Dendritic cell treated with granulocyte-macrophage colony-stimulating factor and Interleukin-4, amounts not matched to agents 40 ng/mL and 50 ng/mL, for 4 days (primary cell): ENCODE results near the gene PPP2R2D.
A peak's percentile ranks its signal among the peaks of the same experiment; 100 is the strongest.
"Not testable (repeated sequence)": the region's sequence is repeated elsewhere in the genome, so short reads cannot be mapped to it uniquely, and the experiment has no call there.

Experiments used
- H3K27ac Mint-ChIP-seq: one replicate; pipeline ENCODE4 v1.8.0; 2022; ENCODE audit warnings: mild to moderate bottlenecking, mixed read lengths
- H3K27me3 Mint-ChIP-seq: one replicate; pipeline ENCODE4 v1.8.0; 2022; ENCODE audit warnings: mild to moderate bottlenecking, mixed read lengths
- H3K36me3 Mint-ChIP-seq: one replicate; pipeline ENCODE4 v1.8.0; 2022; ENCODE audit warnings: low read depth, mixed read lengths
- H3K4me1 Mint-ChIP-seq: one replicate; pipeline ENCODE4 v1.8.0; 2022; ENCODE audit warnings: low read depth, mixed read lengths
- H3K4me3 Mint-ChIP-seq: one replicate; pipeline ENCODE4 v1.8.0; 2022; ENCODE audit warnings: mild to moderate bottlenecking, moderate library complexity, mixed read lengths
- H3K9me3 Mint-ChIP-seq: one replicate; pipeline ENCODE4 v1.8.0; 2022; ENCODE audit warnings: mixed read lengths
- intact Hi-C: fragments of 100-400 bp; cut with micrococcal nuclease; formaldehyde crosslinking; loops from one replicate; pipeline ENCODE4 v1.15.0; 2022

Gene PPP2R2D

GRCh38 chr10:131915990-131916766, 15.4 kb downstream of the PPP2R2D start:
- intact Hi-C loops: no loop called here

GRCh38 chr10:131916767-131917160, 16.0 kb downstream of the PPP2R2D start:
- intact Hi-C loops, H3K27me3 Mint-ChIP-seq, H3K4me3 Mint-ChIP-seq, H3K27ac Mint-ChIP-seq: not testable (repeated sequence)
- Mint-ChIP-seq H3K4me1 (peaks cover 54% of the 10 kb centered on the region), H3K9me3 (peaks cover 33% of the 10 kb centered on the region), H3K36me3 (peaks cover 56% of the 10 kb centered on the region)

More at GRCh38 chr10:131915990-131916766, 15.4 kb downstream of the PPP2R2D start:
- H3K4me3 Mint-ChIP-seq: no peak overlapping the region
- peaks cover 50% of the 10 kb centered on the region for H3K4me1 Mint-ChIP-seq
- peaks cover 33% of the 10 kb centered on the region for H3K9me3 Mint-ChIP-seq
- H3K27me3 Mint-ChIP-seq: no peaks in the 10 kb centered on the region
- H3K36me3 Mint-ChIP-seq: peaks cover 62% of the 10 kb centered on the region
- H3K27ac Mint-ChIP-seq: no peak overlapping the region

- intact Hi-C loops, H3K4me3 Mint-ChIP-seq, H3K27me3 Mint-ChIP-seq, H3K27ac Mint-ChIP-seq: not testable (repeated sequence)
- Mint-ChIP-seq H3K9me3 (peaks cover 33% of the 10 kb centered on the region), H3K36me3 (peaks cover 49% of the 10 kb centered on the region), H3K4me1 (peaks cover 54% of the 10 kb centered on the region)
Observed at GRCh38 chr10:131917496-131917895, 16.7 kb downstream of the PPP2R2D start.

GRCh38 chr10:131919461-131919860, 18.7 kb downstream of the PPP2R2D start:
- Mint-ChIP-seq H3K9me3 (peaks cover 33% of the 10 kb centered on the region), H3K4me1 (peaks cover 59% of the 10 kb centered on the region), H3K36me3 (peaks cover 35% of the 10 kb centered on the region)
- intact Hi-C loops, H3K27me3 Mint-ChIP-seq, H3K27ac Mint-ChIP-seq, H3K4me3 Mint-ChIP-seq: not testable (repeated sequence)

- no peak overlapping the region for H3K4me3 Mint-ChIP-seq
- H3K36me3 Mint-ChIP-seq: peaks cover 32% of the 10 kb centered on the region
- intact Hi-C loops: no loop called here
- no peak overlapping the region for H3K27ac Mint-ChIP-seq
- peaks cover 63% of the 10 kb centered on the region for H3K4me1 Mint-ChIP-seq
- H3K9me3 Mint-ChIP-seq: peaks cover 33% of the 10 kb centered on the region
- H3K27me3 Mint-ChIP-seq: no peaks in the 10 kb centered on the region
Observed at GRCh38 chr10:131920151-131920550, 19.3 kb downstream of the PPP2R2D start.

- Mint-ChIP-seq H3K4me1 (peaks cover 60% of the 10 kb centered on the region), H3K27me3 (no peaks in the 10 kb centered on the region), H3K4me3 (no peak overlapping the region), H3K9me3 (peaks cover 33% of the 10 kb centered on the region), H3K36me3 (peaks cover 32% of the 10 kb centered on the region), H3K27ac (no peak overlapping the region)
- intact Hi-C loops: no loop called here
Observed at GRCh38 chr10:131920693-131921092, 19.9 kb downstream of the PPP2R2D start.

- Mint-ChIP-seq H3K36me3 (peaks cover 33% of the 10 kb centered on the region), H3K27ac (no peak overlapping the region), H3K4me3 (no peak overlapping the region), H3K9me3 (peaks cover 33% of the 10 kb centered on the region), H3K4me1 (peaks cover 61% of the 10 kb centered on the region), H3K27me3 (no peaks in the 10 kb centered on the region)
- intact Hi-C loops: no loop called here
Observed at GRCh38 chr10:131921184-131921583, 20.4 kb downstream of the PPP2R2D start.

GRCh38 chr10:131923038-131923756, 22.4 kb downstream of the PPP2R2D start:
- Mint-ChIP-seq H3K4me3 (no peak overlapping the region), H3K4me1 (peaks cover 64% of the 10 kb centered on the region), H3K9me3 (peaks cover 12% of the 10 kb centered on the region), H3K27ac (no peak overlapping the region), H3K27me3 (no peaks in the 10 kb centered on the region), H3K36me3 (peaks cover 39% of the 10 kb centered on the region)
- intact Hi-C loops: no loop called here

GRCh38 chr10:131925011-131925649, 24.3 kb downstream of the PPP2R2D start:
- Mint-ChIP-seq H3K36me3 (peaks cover 34% of the 10 kb centered on the region), H3K9me3 (no peaks in the 10 kb centered on the region), H3K27me3 (no peaks in the 10 kb centered on the region), H3K27ac (no peak overlapping the region), H3K4me1 (peaks cover 64% of the 10 kb centered on the region), H3K4me3 (no peak overlapping the region)
- intact Hi-C loops: no loop called here

GRCh38 chr10:131925716-131926115, 24.9 kb downstream of the PPP2R2D start:
- Mint-ChIP-seq H3K9me3 (no peaks in the 10 kb centered on the region), H3K4me1 (peaks cover 65% of the 10 kb centered on the region), H3K27ac (no peak overlapping the region), H3K27me3 (no peaks in the 10 kb centered on the region), H3K36me3 (peaks cover 36% of the 10 kb centered on the region), H3K4me3 (no peak overlapping the region)
- intact Hi-C loops: no loop called here

- Mint-ChIP-seq H3K4me3 (no peak overlapping the region), H3K27me3 (no peaks in the 10 kb centered on the region), H3K27ac (no peak overlapping the region), H3K4me1 (peaks cover 66% of the 10 kb centered on the region), H3K36me3 (peaks cover 40% of the 10 kb centered on the region), H3K9me3 (no peaks in the 10 kb centered on the region)
- intact Hi-C loops: no loop called here
Observed at GRCh38 chr10:131926253-131926652, 25.4 kb downstream of the PPP2R2D start.

- peak overlapping the region; percentile 4 for H3K27ac Mint-ChIP-seq
Observed at GRCh38 chr10:131926743-131927595, 26.2 kb downstream of the PPP2R2D start.

GRCh38 chr10:131928248-131929095, 27.7 kb downstream of the PPP2R2D start:
- H3K4me1 Mint-ChIP-seq: peaks cover 67% of the 10 kb centered on the region
- intact Hi-C loops: no loop called here
- H3K9me3 Mint-ChIP-seq: no peaks in the 10 kb centered on the region
- peak overlapping the region; percentile 80 for H3K27ac Mint-ChIP-seq
- H3K27me3 Mint-ChIP-seq: no peaks in the 10 kb centered on the region
- H3K4me3 Mint-ChIP-seq: peak overlapping the region; percentile 37
- H3K36me3 Mint-ChIP-seq: peaks cover 43% of the 10 kb centered on the region

More at GRCh38 chr10:131926743-131927595, 26.2 kb downstream of the PPP2R2D start:
- Mint-ChIP-seq H3K4me3 (no peak overlapping the region), H3K9me3 (no peaks in the 10 kb centered on the region), H3K4me1 (peaks cover 69% of the 10 kb centered on the region), H3K36me3 (peaks cover 46% of the 10 kb centered on the region), H3K27me3 (no peaks in the 10 kb centered on the region)
- intact Hi-C loops: no loop called here
